Esophagus squamous epithelium (tissue), 5 donors: Measurements from ENCODE around the gene PHTF2. TPM values are rescaled to one million over a fixed set of nuclear protein-coding genes. Genes with fewer than 3 reads are reported as not detected.
"Not testable (repeated sequence)": the region's sequence is repeated elsewhere in the genome, so short reads cannot be mapped to it uniquely, and the experiment has no call there.

Experiments used
- DNase-seq: peaks from one replicate; lab custom pipeline; 2025; lab: John Stamatoyannopoulos, UW
- H3K27ac ChIP-seq, 4 donors: fragments of 200-600 bp; sonication (generic); one replicate each; pipeline ENCODE4 v1.5.1; 2016 to 2019; ENCODE audit warnings: mild to moderate bottlenecking in 1 of 4
- H3K27me3 ChIP-seq, 4 donors: fragments of 200-600 bp; sonication (generic); 1 replicate in 3 of 4; 2 replicates in 1 of 4; pipeline versions ENCODE4 v1.5.1 to v1.6.0; 2017 to 2021; ENCODE audit warnings: antibody characterized with exemption in 1 of 4
- H3K36me3 ChIP-seq, 3 donors: fragments of 200-600 bp; sonication (generic); one replicate each; pipeline ENCODE4 v1.5.1; 2016 to 2019
- H3K4me1 ChIP-seq, 3 donors: fragments of 200-600 bp; sonication (generic); one replicate each; pipeline ENCODE4 v1.5.1; 2017 to 2019
- H3K4me3 ChIP-seq, 4 donors: fragments of 200-600 bp; sonication (generic); 1 replicate in 3 of 4; 2 replicates in 1 of 4; pipeline ENCODE4 v1.5.1; 2016 to 2019; ENCODE audit warnings: mild to moderate bottlenecking in 2 of 4, moderate library complexity in 1 of 4
- H3K9me3 ChIP-seq, 3 donors: fragments of 200-600 bp; sonication (generic); one replicate each; pipeline ENCODE4 v1.5.1; 2016 to 2019
- POLR2A ChIP-seq, 4 donors: fragments of 450-650 bp; IDR thresholded peaks; one replicate each; pipeline ENCODE4 v1.6.1; 2017; ENCODE audit warnings: antibody characterized with exemption in 4 of 4, mild to moderate bottlenecking in 4 of 4, moderate library complexity in 3 of 4
- WGBS, 2 donors: methylation state at CpG; one replicate each; pipeline ENCODE4 v1.1.5; 2018; 5-methylcytosine and 5-hydroxymethylcytosine counted together
- intact Hi-C: fragments of 100-400 bp; cut with DNase I; formaldehyde crosslinking; loops from one replicate; pipeline ENCODE4 v1.15.0; 2022
- total RNA-seq, 4 donors: library from RNA; depleted of rRNA; stranded (reverse); fragments of >200 nt; gene quantifications; one replicate each; pipeline ENCODE4 v1.1.0, GENCODE V29; 2016
- TF ChIP-seq, protein P1 (sequence below), 6 experiments: fragments of 450-650 bp in 4 of 6; fragments of 200-600 bp in 2 of 6; sonication (generic) in 2 of 6; IDR thresholded peaks; one replicate each; pipeline ENCODE4 v1.5.1; 2016 to 2019; ENCODE audit warnings: antibody characterized with exemption in 6 of 6, mild to moderate bottlenecking in 4 of 6, moderate library complexity in 4 of 6
- donor health status: DM: yes; HTN: yes; CAD: no.

Gene PHTF2
- total RNA-seq, 4 donors from 2014 or later: 6.5 to 15.4 (median 13.5) TPM

DNA sequence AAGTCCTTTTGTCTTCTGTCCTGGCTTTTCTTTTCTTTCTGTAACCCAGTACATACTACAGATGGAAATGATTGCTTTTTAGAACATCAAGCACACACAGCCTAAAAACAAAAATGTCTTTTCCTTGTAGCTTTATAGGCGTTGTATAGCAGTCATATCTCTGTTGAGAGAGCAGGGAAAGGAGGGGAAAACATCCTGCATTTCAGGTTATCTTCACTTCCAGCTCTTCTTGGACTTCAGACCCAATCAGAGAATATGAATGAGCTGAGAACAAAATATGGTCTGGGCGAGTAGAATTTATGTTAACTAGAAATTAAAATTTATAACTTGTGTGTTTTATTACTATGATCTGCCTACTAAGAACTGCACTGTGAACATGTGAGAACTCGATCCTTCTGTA is 15.0 kb upstream of the PHTF2 start:
- TF ChIP-seq POLR2A (IDR thresholded peaks at IDR 0.05): no peak
- TF ChIP-seq, protein P1, sequence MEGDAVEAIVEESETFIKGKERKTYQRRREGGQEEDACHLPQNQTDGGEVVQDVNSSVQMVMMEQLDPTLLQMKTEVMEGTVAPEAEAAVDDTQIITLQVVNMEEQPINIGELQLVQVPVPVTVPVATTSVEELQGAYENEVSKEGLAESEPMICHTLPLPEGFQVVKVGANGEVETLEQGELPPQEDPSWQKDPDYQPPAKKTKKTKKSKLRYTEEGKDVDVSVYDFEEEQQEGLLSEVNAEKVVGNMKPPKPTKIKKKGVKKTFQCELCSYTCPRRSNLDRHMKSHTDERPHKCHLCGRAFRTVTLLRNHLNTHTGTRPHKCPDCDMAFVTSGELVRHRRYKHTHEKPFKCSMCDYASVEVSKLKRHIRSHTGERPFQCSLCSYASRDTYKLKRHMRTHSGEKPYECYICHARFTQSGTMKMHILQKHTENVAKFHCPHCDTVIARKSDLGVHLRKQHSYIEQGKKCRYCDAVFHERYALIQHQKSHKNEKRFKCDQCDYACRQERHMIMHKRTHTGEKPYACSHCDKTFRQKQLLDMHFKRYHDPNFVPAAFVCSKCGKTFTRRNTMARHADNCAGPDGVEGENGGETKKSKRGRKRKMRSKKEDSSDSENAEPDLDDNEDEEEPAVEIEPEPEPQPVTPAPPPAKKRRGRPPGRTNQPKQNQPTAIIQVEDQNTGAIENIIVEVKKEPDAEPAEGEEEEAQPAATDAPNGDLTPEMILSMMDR (IDR thresholded peaks at IDR 0.05): no peak
- no peak for DNase-seq
- no peak overlapping the region for H3K27ac ChIP-seq
- 82 to 92% methylated on average over 3 of the region's 3 CpGs for WGBS, 2 donors
- no peaks in the 10 kb centered on the region for H3K4me1 ChIP-seq
- H3K9me3 ChIP-seq: no peaks in the 10 kb centered on the region
- no peak overlapping the region for H3K4me3 ChIP-seq
- intact Hi-C loops: no loop called here
- H3K36me3 ChIP-seq: peaks cover 0 to 50% (median 0%) of the 10 kb centered on the region in 3 donors
- H3K27me3 ChIP-seq: no peaks in the 10 kb centered on the region

DNA sequence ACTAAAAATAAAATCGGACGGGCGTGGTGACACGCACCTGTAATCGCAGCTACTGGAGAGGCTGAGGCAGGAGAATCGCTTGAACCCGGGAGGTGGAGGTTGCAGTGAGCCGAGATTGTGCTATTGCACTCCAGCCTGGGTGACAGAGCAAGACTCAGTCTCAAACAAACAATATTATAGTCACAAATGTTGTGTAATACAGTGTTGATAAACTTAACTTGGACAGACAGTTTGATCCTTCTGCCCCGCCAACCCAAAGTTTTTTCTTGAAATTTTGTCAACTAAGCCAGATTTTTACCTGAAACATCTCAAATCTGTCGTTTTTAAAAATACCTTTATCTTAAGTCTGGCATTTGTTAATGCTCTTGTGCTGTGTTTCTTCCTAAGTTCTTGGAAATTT is 14.1 kb upstream of the PHTF2 start:
- H3K4me1 ChIP-seq, intact Hi-C loops, H3K4me3 ChIP-seq, H3K9me3 ChIP-seq, H3K27ac ChIP-seq, H3K27me3 ChIP-seq, DNase-seq: not testable (repeated sequence)
- WGBS, 2 donors: 90 to 92% methylated on average over 10 of the region's 10 CpGs
- peaks cover 0 to 41% (median 0%) of the 10 kb centered on the region in 3 donors for H3K36me3 ChIP-seq

DNA sequence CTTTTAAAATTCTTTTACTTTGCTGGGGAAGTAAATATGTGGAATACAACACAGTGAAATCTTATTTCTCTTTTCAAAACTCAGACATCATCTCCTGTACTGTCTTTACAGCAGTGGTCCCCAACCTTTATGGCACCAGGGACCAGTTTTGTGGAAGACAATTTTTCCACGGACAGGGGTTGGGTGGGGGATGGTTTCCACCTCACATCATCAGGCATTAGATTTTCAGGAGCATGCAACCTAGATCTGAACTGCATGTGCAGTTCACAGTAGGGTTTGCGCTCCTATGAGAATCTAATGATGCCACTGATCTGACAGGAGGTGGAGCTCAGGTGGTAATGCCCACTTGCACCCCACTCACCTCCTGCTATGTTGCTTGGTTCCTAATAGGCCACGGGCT is 12.6 kb upstream of the PHTF2 start:
- no peak for DNase-seq
- Histone ChIP-seq H3K9me3 (no peaks in the 10 kb centered on the region), H3K36me3 (peaks cover 0 to 25% (median 0%) of the 10 kb centered on the region in 3 donors), H3K27me3 (no peaks in the 10 kb centered on the region), H3K4me1 (no peaks in the 10 kb centered on the region), H3K27ac (no peak overlapping the region), H3K4me3 (no peak overlapping the region)
- no peak for TF ChIP-seq POLR2A (IDR thresholded peaks at IDR 0.05)
- TF ChIP-seq, protein P1 (IDR thresholded peaks at IDR 0.05): no peak
- intact Hi-C loops: no loop called here
- WGBS, 2 donors: 100% methylated on average over 1 to 3 of the region's 3 CpGs

DNA sequence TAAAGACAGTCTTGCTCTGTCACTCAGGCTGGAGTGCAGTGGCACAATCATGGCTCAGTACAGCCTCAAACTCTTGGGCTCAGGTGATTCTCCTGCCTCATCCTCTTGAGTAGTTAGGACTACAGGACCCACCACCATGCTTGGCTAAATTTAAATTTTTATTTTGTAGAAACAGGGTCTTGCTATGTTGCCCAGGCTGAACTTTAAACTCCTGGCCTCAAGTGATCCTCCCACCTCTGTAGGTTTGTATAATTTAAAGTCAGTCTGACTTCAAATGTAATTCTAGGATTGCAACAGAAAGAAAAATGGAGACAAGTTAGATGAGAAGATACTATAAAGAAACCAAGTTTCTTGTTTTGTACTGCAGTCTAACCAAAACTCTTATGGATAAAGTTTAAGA is 11.8 kb upstream of the PHTF2 start:
- TF ChIP-seq POLR2A (IDR thresholded peaks at IDR 0.05): no peak
- TF ChIP-seq, protein P1 (IDR thresholded peaks at IDR 0.05): no peak
- intact Hi-C loops: no loop called here
- no peak for DNase-seq
- Histone ChIP-seq H3K27ac (no peak overlapping the region), H3K27me3 (no peaks in the 10 kb centered on the region), H3K9me3 (no peaks in the 10 kb centered on the region), H3K4me3 (no peak overlapping the region), H3K4me1 (no peaks in the 10 kb centered on the region), H3K36me3 (peaks cover 0 to 18% (median 0%) of the 10 kb centered on the region in 3 donors)

DNA sequence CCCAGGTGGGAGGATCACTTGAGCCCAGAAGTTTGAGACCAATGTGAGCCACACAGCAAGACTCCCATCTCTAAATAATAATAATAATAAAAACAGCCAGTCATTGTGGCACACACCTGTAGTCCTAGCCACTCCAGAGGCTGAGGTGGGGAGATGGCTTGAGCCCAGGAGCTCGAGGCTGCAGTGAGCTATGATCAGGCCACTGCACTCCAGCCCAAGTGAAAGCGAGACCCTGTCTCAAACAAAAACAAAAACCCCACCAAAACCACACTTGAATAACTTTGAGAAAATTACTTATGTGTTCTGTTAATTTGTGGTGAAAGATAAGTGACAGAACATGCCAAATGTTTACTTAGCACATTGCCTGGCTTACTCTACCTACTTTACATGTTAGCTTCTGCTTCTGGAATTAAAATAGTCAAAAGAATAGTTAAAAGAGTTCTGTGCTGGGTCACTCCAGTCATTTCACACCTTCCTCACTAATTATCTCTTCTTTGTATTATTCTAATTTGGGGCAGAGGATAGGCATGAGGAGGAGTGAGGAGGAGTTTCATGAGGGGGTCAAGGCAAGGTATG is 10.2 kb upstream of the PHTF2 start:
- intact Hi-C loops: no loop called here
- WGBS, 2 donors: 69 to 86% methylated on average over 2 of the region's 2 CpGs

More for the DNA sequence above, 10.2 kb upstream of the PHTF2 start:
- Histone ChIP-seq H3K36me3 (peaks cover 0 to 16% (median 0%) of the 10 kb centered on the region in 3 donors), H3K27ac (no peak overlapping the region), H3K4me3 (no peak overlapping the region), H3K4me1 (no peaks in the 10 kb centered on the region), H3K27me3 (no peaks in the 10 kb centered on the region), H3K9me3 (no peaks in the 10 kb centered on the region)
- no peak for TF ChIP-seq POLR2A (IDR thresholded peaks at IDR 0.05)
- TF ChIP-seq, protein P1 (IDR thresholded peaks at IDR 0.05): no peak
- no peak for DNase-seq
